HG02981 (cell line): ENCODE measurements around the gene STAT5A.
"Not testable (repeated sequence)": the region's sequence is repeated elsewhere in the genome, so short reads cannot be mapped to it uniquely, and the experiment has no call there.

Experiments
- ATAC-seq: cut with Tn5 transposase; IDR thresholded peaks from one replicate; pipeline ENCODE4 v1.9.1; 2021; ENCODE audit warnings: mild to moderate bottlenecking, moderate library complexity; ENCODE audit not compliant: unreplicated experiment

Gene STAT5A

GRCh38 chr17:42305031-42305330 is 16.7 kb downstream of the STAT5A start:
- not testable (repeated sequence) for ATAC-seq

DNA sequence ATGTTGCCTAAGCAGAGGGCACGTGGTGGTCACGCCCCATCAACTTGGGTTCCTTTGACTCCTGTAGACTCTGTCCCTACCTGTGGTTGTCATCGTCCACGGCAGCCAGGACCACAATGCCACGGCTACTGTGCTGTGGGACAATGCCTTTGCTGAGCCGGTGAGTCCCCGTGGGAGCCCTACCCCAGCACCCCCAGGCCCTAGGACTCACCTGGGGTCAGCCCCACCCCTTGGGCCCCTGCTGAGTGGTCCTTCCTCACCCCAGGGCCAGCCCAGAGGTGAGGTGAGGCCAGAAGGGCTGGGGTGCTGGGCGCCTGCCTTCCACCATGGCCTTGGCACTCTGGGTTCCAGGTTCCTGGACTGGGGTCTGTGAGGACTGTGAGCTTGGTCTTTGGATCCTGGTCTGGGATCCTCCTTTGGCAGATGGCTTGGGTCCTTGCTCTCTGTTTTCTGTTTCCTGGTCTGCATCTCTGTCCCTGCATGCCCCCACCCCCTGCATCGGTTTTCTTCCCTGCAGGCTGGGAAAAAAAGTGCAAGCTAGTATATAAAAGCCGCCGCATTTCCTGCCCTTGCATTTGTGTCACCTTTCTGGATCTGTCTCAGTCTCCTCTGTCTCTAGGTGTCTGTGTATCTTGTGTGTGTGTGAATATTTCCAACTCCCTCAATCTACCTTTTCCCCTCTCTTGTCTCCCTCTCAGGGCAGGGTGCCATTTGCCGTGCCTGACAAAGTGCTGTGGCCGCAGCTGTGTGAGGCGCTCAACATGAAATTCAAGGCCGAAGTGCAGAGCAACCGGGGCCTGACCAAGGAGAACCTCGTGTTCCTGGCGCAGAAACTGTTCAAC is 17.5 kb downstream of the STAT5A start:
- ATAC-seq, result no peak

DNA sequence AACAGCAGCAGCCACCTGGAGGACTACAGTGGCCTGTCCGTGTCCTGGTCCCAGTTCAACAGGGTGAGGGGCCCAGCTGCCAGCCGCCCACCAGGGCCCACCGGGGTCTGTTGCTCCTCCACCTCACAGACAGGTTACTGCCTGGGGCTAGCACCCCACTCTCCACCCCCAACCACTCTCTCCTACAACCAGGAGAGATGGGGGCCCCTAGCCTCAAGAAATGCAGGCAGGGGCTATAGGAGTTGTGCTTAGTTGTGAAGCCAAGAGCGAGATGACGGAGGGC is 18.0 kb downstream of the STAT5A start:
- ATAC-seq, result no peak

- ATAC-seq, result no peak
Measured at GRCh38 chr17:42307362-42307927, 19.1 kb downstream of the STAT5A start.

- ATAC-seq, result no peak
Measured at GRCh38 chr17:42308446-42308845, 20.1 kb downstream of the STAT5A start.

DNA sequence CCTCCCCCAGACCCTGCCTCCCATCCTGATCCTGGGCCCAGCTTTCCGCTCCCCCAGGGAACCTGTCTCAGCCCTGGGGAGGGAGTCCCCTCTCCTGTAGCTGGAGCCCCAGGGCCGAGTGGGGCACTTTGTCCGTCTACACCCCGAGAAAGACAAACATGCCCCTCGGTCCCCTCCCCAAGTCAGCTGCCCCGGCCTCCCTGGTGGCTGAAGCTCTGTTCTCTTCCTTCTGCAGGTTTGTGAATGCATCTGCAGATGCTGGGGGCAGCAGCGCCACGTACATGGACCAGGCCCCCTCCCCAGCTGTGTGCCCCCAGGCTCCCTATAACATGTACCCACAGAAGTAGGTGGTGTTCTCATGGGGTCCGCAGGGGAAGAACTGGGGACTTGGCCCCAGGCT is 20.8 kb downstream of the STAT5A start:
- no peak for ATAC-seq

DNA sequence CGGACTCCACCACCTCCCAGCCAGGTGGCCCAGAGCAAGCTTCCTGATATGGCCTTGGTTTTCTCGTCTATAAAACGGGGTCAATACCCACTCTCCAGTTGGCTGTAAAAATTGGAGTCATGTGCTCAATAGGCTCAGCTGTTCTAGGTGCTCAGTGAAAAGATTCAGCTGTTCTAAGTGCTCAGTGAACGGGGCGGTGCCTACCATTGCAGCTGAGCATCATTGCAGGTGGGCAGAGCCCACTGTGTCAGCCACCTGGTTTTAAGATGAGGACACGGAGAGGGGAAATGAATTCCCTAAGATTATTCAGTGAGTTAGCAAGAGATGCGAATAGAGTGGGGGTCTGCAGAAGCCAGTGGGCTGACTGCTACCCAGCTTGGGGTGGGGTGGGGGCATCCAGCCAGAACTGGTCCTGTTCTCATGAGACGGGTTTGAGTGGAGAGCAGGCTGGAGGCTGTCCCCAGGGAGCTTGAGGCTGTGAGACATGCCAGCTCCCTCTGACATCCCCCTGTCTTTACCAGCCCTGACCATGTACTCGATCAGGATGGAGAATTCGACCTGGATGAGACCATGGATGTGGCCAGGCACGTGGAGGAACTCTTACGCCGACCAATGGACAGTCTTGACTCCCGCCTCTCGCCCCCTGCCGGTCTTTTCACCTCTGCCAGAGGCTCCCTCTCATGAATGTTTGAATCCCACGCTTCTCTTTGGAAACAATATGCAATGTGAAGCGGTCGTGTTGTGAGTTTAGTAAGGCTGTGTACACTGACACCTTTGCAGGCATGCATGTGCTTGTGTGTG is 21.9 kb downstream of the STAT5A start:
- ATAC-seq, result no peak

DNA sequence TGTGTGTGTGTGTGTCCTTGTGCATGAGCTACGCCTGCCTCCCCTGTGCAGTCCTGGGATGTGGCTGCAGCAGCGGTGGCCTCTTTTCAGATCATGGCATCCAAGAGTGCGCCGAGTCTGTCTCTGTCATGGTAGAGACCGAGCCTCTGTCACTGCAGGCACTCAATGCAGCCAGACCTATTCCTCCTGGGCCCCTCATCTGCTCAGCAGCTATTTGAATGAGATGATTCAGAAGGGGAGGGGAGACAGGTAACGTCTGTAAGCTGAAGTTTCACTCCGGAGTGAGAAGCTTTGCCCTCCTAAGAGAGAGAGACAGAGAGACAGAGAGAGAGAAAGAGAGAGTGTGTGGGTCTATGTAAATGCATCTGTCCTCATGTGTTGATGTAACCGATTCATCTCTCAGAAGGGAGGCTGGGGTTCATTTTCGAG is 22.5 kb downstream of the STAT5A start:
- ATAC-seq, result no peak

DNA sequence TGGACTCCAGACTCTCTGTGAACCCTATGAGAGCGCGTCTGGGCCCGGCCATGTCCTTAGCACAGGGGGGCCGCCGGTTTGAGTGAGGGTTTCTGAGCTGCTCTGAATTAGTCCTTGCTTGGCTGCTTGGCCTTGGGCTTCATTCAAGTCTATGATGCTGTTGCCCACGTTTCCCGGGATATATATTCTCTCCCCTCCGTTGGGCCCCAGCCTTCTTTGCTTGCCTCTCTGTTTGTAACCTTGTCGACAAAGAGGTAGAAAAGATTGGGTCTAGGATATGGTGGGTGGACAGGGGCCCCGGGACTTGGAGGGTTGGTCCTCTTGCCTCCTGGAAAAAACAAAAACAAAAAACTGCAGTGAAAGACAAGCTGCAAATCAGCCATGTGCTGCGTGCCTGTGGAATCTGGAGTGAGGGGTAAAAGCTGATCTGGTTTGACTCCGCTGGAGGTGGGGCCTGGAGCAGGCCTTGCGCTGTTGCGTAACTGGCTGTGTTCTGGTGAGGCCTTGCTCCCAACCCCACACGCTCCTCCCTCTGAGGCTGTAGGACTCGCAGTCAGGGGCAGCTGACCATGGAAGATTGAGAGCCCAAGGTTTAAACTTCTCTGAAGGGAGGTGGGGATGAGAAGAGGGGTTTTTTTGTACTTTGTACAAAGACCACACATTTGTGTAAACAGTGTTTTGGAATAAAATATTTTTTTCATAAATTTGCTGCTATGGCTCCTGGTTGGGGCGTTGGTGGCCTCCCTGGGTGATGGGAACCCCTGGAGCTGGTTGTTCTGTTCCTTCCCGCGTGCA is 23.1 kb downstream of the STAT5A start:
- no peak for ATAC-seq

GRCh38 chr17:42312035-42312284 is 23.7 kb downstream of the STAT5A start:
- ATAC-seq, result no peak

GRCh38 chr17:42312285-42313130 is 24.2 kb downstream of the STAT5A start:
- no peak for ATAC-seq

DNA sequence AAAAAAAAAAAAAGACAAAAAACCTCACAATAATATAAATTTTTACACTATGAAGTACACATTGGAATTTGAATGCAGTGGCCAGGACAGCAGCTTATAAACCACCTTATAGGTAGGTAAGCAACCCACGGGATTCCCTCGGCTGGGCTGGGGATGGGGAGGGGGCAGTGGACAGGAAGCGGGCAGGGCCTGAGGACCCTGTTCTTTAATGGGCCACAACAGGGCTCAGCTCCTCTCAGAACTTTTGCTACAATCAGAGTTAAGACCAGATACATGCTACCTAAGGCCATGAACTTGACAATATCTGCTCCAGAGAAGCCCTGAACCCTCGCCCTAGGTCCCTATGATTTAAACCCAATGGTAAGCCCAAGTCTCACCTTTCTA is 25.1 kb downstream of the STAT5A start:
- no peak for ATAC-seq

DNA sequence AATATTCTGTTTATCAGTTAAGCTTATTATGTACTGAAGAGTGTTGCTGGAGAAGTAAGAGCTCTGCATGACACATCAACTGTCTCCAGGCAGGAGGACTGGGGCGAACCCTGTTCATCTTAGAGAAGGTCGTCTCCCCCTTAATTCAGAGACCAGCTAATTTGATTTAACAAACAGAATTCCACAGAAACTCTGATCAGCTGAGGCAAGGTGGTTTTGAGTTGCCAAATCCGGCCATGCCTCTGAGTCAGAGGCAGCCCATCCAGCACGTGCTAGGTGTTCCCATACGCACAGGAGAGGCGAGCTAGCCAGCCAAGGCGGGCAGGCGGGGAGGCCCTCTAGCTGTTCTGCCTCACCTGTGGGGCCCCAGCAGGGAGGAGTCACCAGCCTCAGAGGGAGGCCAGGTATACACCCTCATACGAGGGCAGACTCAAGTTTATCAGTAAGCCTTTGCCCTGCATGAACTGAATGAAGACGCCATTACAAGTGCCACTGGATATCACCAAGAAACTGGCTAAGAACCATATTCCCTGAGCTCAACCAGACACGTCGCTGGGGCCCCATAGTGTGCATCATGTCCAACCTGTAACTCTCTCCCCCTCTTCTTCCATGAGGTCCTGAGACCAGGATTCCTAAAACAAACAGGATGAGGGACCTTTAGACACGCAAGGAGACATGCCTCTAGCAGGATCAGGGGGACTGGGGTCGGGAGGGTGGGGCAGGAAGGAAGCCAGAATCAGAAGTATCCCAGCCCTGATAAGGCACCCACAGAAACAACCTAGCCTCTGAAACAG is 25.7 kb downstream of the STAT5A start:
- ATAC-seq, result no peak

DNA sequence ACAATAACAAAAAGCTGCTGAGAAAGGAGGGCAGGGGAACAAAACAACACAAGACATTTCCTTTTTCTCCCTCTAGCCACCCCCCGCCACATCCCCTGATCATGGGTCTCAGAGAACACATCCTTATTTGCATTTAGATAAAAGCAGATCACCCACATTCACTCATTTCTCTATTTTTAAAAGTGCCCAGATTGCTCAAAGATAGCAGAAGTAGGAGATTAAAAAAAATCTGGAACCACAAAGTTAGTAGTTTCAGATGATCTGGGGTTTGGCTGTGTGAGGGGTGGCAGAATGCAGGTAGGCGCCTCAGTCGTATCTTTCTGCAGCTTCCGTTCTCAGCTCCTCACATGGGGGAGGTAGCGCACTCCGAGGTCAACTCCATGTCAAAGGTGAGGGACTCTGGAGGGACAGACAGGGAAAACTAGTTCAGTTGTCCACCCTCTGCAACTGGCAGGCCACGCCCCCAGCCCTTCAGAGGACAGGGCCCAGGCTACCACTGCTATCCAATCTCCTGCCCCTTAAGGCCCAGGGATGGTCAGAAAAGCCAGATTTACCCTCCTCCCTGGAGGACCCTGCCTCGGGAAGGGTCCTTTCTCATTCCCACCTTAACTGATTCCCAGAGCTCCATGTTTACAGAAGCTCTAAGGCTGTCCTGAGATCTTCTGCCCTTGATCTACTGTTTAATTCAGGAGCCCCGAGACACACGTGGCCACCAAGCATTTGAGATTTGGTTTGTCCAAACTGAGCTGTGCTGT is 27.3 kb downstream of the STAT5A start:
- no peak for ATAC-seq

GRCh38 chr17:42316755-42317154 is 28.5 kb downstream of the STAT5A start:
- ATAC-seq, result no peak

DNA sequence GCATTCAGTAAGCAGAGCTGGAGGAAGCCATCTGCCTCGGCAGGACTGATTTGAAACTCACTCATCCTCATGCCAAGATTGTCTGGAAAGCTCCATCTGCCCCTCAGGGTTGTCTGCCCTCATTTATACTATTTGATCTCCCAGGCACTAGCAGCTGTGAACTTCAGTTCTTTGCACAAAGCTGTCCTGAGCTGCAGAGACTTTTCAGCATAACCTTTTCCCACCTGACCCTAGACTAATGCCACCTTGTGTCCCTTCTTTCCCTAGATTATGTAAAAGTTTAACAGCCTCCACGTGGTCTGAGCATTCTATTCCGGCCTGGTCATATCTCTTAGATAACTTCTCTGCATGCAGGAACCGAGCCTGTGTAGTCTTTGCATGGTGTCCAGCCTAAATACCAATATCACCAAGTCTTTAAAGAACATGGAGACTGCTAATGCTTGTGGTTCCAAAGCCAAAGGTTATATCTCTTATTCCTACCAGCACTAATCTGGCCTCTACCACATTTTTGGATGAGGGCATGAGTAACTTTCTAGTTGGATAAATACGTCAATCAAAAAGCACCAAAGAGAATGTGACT is 29.1 kb downstream of the STAT5A start:
- no peak for ATAC-seq

GRCh38 chr17:42317967-42318366 is 29.7 kb downstream of the STAT5A start:
- not testable (repeated sequence) for ATAC-seq

GRCh38 chr17:42321555-42321954 is 33.3 kb downstream of the STAT5A start:
- no peak for ATAC-seq
